22Rv1 (cell line): ENCODE measurements around the gene TNFRSF1B.

Experiments
- ZFX ChIP-seq: fragments of 450-650 bp; IDR thresholded peaks from 2 replicates; pipeline ENCODE4 v1.6.1; 2017; ENCODE audit warnings: antibody characterized with exemption, borderline replicate concordance
- TF ChIP-seq, protein P1 (sequence below): fragments of 450-650 bp; IDR thresholded peaks from 2 replicates; pipeline ENCODE4 v1.5.1; 2017; ENCODE audit warnings: mild to moderate bottlenecking

DNA sequence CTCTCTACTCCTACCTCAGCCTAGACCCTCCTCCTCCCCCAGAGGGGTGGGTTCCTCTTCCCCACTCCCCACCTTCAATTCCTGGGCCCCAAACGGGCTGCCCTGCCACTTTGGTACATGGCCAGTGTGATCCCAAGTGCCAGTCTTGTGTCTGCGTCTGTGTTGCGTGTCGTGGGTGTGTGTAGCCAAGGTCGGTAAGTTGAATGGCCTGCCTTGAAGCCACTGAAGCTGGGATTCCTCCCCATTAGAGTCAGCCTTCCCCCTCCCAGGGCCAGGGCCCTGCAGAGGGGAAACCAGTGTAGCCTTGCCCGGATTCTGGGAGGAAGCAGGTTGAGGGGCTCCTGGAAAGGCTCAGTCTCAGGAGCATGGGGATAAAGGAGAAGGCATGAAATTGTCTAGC is 41.5 kb downstream of the TNFRSF1B start:
- TF ChIP-seq, protein P1, sequence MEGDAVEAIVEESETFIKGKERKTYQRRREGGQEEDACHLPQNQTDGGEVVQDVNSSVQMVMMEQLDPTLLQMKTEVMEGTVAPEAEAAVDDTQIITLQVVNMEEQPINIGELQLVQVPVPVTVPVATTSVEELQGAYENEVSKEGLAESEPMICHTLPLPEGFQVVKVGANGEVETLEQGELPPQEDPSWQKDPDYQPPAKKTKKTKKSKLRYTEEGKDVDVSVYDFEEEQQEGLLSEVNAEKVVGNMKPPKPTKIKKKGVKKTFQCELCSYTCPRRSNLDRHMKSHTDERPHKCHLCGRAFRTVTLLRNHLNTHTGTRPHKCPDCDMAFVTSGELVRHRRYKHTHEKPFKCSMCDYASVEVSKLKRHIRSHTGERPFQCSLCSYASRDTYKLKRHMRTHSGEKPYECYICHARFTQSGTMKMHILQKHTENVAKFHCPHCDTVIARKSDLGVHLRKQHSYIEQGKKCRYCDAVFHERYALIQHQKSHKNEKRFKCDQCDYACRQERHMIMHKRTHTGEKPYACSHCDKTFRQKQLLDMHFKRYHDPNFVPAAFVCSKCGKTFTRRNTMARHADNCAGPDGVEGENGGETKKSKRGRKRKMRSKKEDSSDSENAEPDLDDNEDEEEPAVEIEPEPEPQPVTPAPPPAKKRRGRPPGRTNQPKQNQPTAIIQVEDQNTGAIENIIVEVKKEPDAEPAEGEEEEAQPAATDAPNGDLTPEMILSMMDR = no peak
- no peak for TF ChIP-seq ZFX
